HepG2 (cell line): Measurements from ENCODE around the gene SELENOV. TPM values are rescaled to one million over a fixed set of nuclear protein-coding genes. Genes with fewer than 3 reads are reported as not detected.
A peak's percentile ranks its signal among the peaks of the same experiment; 100 is the strongest.

Experiments used
- AKAP8 ChIP-seq: sonication (generic); formaldehyde crosslinking; IDR thresholded peaks from 2 replicates; pipeline ENCODE4 v1.5.1; 2020; ENCODE audit warnings: mild to moderate bottlenecking, missing genetic modification reagents
- GTF3A ChIP-seq: sonication (generic); formaldehyde crosslinking; conservative IDR thresholded peaks from 2 replicates; pipeline ENCODE4 v1.4.0; 2020; ENCODE audit warnings: mild to moderate bottlenecking, missing genetic modification reagents
- HCFC1 ChIP-seq: fragments of 150-350 bp; IDR thresholded peaks from 2 replicates; pipeline ENCODE4 v1.6.1; 2014; ENCODE audit warnings: low read depth, low read length
- HOMEZ ChIP-seq: IDR thresholded peaks from 2 replicates; pipeline ENCODE4 v1.6.1; 2016; ENCODE audit warnings: low read depth
- IRF2 ChIP-seq: IDR thresholded peaks from 2 replicates; pipeline ENCODE4 v1.6.1; 2018; ENCODE audit warnings: missing genetic modification reagents, missing compliant biosample characterization
- MAFG ChIP-seq: sonication (generic); formaldehyde crosslinking; IDR thresholded peaks from 2 replicates; pipeline ENCODE4 v1.5.1; 2020; ENCODE audit warnings: mild to moderate bottlenecking, missing genetic modification reagents
- NFE2L2 ChIP-seq: fragments of 150-350 bp; IDR thresholded peaks from 2 replicates; pipeline ENCODE4 v1.6.1; 2014; ENCODE audit warnings: low read length
- POGZ ChIP-seq: sonication (generic); formaldehyde crosslinking; IDR thresholded peaks from 2 replicates; pipeline ENCODE4 v1.4.0; 2020; ENCODE audit warnings: mild to moderate bottlenecking, missing genetic modification reagents
- PTBP1 ChIP-seq: fragments of 200-400 bp; formaldehyde crosslinking; IDR thresholded peaks from 2 replicates; pipeline ENCODE4 v1.6.1; 2018; ENCODE audit warnings: low read length, low read depth; ENCODE audit not compliant: poor library complexity, severe bottlenecking
- RERE ChIP-seq: IDR thresholded peaks from 2 replicates; pipeline ENCODE4 v1.6.1; 2016; ENCODE audit warnings: low read depth, missing genetic modification reagents, missing compliant biosample characterization
- RFX5 ChIP-seq: IDR thresholded peaks from 2 replicates; pipeline ENCODE4 v1.6.1; 2011; ENCODE audit warnings: low read depth, low read length, improper control_type of control experiment
- SMAD1 ChIP-seq: sonication (generic); formaldehyde crosslinking; IDR thresholded peaks from 2 replicates; pipeline ENCODE4 v1.4.0; 2020; ENCODE audit warnings: missing genetic modification reagents, low read depth, mild to moderate bottlenecking, borderline replicate concordance
- SYNCRIP ChIP-seq: fragments of 200-400 bp; formaldehyde crosslinking; IDR thresholded peaks from 2 replicates; pipeline ENCODE4 v1.6.1; 2018; ENCODE audit warnings: mild to moderate bottlenecking, low read depth, low read length; ENCODE audit not compliant: insufficient read depth
- ZBTB38 ChIP-seq: sonication (generic); formaldehyde crosslinking; IDR thresholded peaks from 2 replicates; pipeline ENCODE4 v1.5.1; 2020; ENCODE audit warnings: mild to moderate bottlenecking, missing genetic modification reagents
- ZFP90 ChIP-seq: sonication (generic); formaldehyde crosslinking; IDR thresholded peaks from 2 replicates; pipeline ENCODE4 v1.8.0; 2022; ENCODE audit warnings: missing genetic modification reagents, mild to moderate bottlenecking, inconsistent platforms, borderline replicate concordance
- ZMYM2 ChIP-seq: sonication (generic); formaldehyde crosslinking; IDR thresholded peaks from 2 replicates; pipeline ENCODE4 v1.8.0; 2022; ENCODE audit warnings: mild to moderate bottlenecking, missing genetic modification reagents
- ZNF24 ChIP-seq: fragments of 450-650 bp; IDR thresholded peaks from 2 replicates; pipeline ENCODE4 v1.6.1; 2017; ENCODE audit warnings: antibody characterized with exemption, mild to moderate bottlenecking
- ZNF282 ChIP-seq: fragments of 450-650 bp; IDR thresholded peaks from 2 replicates; pipeline ENCODE4 v1.6.1; 2018; ENCODE audit not compliant: partially characterized antibody
- ZNF44 ChIP-seq: sonication (generic); formaldehyde crosslinking; IDR thresholded peaks from 2 replicates; pipeline ENCODE4 v1.5.1; 2020; ENCODE audit warnings: mild to moderate bottlenecking, missing genetic modification reagents
- ZNF616 ChIP-seq: sonication (generic); formaldehyde crosslinking; IDR thresholded peaks from 2 replicates; pipeline ENCODE4 v1.5.0; 2020; ENCODE audit warnings: low read depth, mild to moderate bottlenecking, missing genetic modification reagents
- ZNF770 ChIP-seq: sonication (generic); formaldehyde crosslinking; IDR thresholded peaks from 2 replicates; pipeline ENCODE4 v1.5.0; 2020; ENCODE audit warnings: mild to moderate bottlenecking, missing genetic modification reagents
- polyA plus RNA-seq, 8 experiments: library from polyadenylated mRNA; depleted of rRNA in 3 of 8; stranded (reverse) in 7 of 8; unstranded in 1 of 8; fragments of >200 nt; fragmentation: Illumina TruSeq in 4 of 8; extraction: Trizol in 4 of 8; gene quantifications; 2 replicates each; pipeline versions ENCODE4 v1.2.1 to v1.2.3, GENCODE V29; 2011 to 2016; ENCODE audit warnings: low read depth in 4 of 8, missing spikeins in 1 of 8, mixed read lengths in 1 of 8; ENCODE audit not compliant: insufficient read depth in 1 of 8
- total RNA-seq, 5 experiments: library from RNA; depleted of rRNA; stranded (reverse); fragments of >200 nt; fragmentation: Illumina TruSeq; extraction: Trizol; gene quantifications; 2 replicates each; pipeline ENCODE4 v1.2.3, GENCODE V29; 2016; ENCODE audit warnings: low read depth in 1 of 5

The SELENOV gene
- total and polyA plus RNA-seq, 2 of the 13 experiments (the other 11 are each of a cell fraction or from before 2014, with no cell fraction given) = not detected

- TF ChIP-seq NFE2L2 (no peak), ZNF24 (no peak), ZMYM2 (no peak), MAFG (CRISPR knock-in tag) (no peak), ZNF616 (CRISPR knock-in tag) (no peak), ZFP90 (CRISPR knock-in tag) (peak; percentile 87), AKAP8 (no peak), POGZ (CRISPR knock-in tag) (0 out of 2 replicates have a peak, but pooled peaks have one; percentile 51), ZBTB38 (peak; percentile 34; the same call in 1 of the 2 replicates), RFX5 (no peak), SMAD1 (CRISPR knock-in tag) (0 out of 2 replicates have a peak, but pooled peaks have one; percentile 71), ZNF282 (no peak), HCFC1 (no peak), HOMEZ (0 out of 2 replicates have a peak, but pooled peaks have one; percentile 36), PTBP1 (no peak), RERE (no peak), ZNF770 (CRISPR knock-in tag) (no peak), ZNF44 (CRISPR knock-in tag) (no peak), IRF2 (peak; percentile 58; the same call in 1 of the 2 replicates), SYNCRIP (no peak), GTF3A (CRISPR knock-in tag) (no peak)
These were observed 24.8 kb downstream of the SELENOV start, which contains the start of gene EID2 (continued) for GRCh38 chr19:39539518-39540332.
